Epithelial cell of esophagus (primary cell): ENCODE data around the gene ACOT13.
"Not testable (repeated sequence)": the region's sequence is repeated elsewhere in the genome, so short reads cannot be mapped to it uniquely, and the experiment has no call there.

Source experiments
- DNase-seq: peaks from one replicate; pipeline ENCODE4 v3.0.0; 2010; ENCODE audit warnings: low read depth
- H3K4me3 ChIP-seq: 2 replicates; pipeline ENCODE4 v1.5.1; 2011; ENCODE audit warnings: mild to moderate bottlenecking, low read length, control low read depth
- TF ChIP-seq, protein P1 (sequence below): IDR thresholded peaks from 2 replicates; pipeline ENCODE4 v1.5.1; 2011; ENCODE audit warnings: low read depth, mild to moderate bottlenecking, low read length, control low read depth, inconsistent platforms; ENCODE audit not compliant: insufficient read depth; ENCODE audit errors: missing control alignments

ACOT13 gene

DNA sequence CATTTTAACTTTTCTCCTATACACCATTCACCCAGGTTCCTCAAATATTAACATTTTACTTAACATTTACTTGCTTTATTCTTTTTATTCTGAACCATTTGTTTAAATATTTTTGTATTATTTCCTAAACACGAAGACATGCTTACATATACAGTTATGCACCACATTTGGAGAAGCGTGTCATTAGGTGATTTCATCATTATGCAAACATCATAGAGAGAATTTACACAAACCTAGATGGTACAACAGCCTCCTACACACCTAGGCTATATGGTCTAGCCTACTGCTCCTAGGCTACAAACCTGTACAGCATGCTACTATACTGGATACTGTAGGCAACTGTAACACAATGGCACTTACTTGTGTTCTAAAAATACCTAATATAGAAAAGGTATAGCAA is 6.8 kb upstream of the ACOT13 start:
- TF ChIP-seq, protein P1, sequence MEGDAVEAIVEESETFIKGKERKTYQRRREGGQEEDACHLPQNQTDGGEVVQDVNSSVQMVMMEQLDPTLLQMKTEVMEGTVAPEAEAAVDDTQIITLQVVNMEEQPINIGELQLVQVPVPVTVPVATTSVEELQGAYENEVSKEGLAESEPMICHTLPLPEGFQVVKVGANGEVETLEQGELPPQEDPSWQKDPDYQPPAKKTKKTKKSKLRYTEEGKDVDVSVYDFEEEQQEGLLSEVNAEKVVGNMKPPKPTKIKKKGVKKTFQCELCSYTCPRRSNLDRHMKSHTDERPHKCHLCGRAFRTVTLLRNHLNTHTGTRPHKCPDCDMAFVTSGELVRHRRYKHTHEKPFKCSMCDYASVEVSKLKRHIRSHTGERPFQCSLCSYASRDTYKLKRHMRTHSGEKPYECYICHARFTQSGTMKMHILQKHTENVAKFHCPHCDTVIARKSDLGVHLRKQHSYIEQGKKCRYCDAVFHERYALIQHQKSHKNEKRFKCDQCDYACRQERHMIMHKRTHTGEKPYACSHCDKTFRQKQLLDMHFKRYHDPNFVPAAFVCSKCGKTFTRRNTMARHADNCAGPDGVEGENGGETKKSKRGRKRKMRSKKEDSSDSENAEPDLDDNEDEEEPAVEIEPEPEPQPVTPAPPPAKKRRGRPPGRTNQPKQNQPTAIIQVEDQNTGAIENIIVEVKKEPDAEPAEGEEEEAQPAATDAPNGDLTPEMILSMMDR = no peak
- peak; percentile 42 for DNase-seq
- no peak overlapping the region for H3K4me3 ChIP-seq

DNA sequence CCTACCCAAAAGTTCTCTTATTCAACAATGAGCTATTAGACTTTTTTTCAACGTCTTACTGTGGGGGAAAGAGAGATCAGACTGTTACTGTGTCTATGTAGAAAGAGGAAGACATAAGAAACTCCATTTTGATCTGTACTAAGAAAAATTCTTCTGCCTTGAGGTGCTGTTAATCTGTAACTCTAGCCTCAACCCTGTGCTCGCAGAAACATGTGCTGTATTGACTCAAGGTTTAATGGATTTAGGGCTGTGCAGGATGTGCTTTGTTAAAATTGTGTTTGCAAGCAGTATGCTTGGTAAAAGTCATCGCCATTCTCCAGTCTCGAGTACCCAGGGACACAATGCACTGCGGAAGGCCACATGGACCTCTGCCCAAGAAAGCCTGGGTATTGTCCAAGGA is 5.1 kb upstream of the ACOT13 start:
- H3K4me3 ChIP-seq, DNase-seq: not testable (repeated sequence)

DNA sequence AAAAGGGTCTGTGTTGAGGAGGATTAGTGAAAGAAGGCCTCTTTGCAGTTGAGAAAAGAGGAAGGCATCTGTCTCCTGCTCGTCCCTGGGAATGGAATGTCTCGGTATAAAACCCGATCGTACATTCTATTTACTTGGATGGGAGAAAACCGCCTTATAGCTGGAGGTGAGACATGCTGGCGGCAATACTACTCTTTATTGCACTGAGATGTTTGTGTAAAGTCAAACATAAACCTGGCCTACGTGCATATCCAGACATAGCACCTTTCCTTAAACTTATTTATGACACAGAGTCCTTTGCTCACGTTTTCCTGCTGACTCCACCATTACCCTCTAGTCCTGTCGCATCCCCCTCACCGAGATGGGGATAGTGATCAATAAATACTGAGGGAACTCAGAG is 4.6 kb upstream of the ACOT13 start:
- TF ChIP-seq, protein P1 = no peak
- DNase-seq = no peak

DNA sequence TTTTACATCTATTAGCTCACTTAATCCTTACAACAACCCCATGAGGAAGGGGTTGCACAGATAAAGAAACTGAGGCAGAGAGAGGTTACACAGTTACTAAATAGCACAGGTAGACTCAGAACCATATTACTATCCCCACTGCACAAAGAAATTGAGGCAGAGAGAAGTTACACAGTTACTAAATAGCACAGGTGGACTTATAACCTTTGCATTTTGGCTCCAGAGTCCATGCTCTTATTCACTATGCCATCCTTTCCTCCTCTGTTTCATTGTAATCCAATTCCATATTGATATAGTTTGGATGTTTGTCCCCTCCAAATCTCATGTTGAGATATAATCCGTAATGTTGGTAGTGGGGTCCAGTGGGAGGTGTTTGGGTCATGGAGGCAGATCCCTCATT is 3.7 kb upstream of the ACOT13 start:
- no peak for DNase-seq
- H3K4me3 ChIP-seq = no peak overlapping the region
- TF ChIP-seq, protein P1 = no peak

More for the DNA sequence above, 4.6 kb upstream of the ACOT13 start:
- H3K4me3 ChIP-seq = no peak overlapping the region

DNA sequence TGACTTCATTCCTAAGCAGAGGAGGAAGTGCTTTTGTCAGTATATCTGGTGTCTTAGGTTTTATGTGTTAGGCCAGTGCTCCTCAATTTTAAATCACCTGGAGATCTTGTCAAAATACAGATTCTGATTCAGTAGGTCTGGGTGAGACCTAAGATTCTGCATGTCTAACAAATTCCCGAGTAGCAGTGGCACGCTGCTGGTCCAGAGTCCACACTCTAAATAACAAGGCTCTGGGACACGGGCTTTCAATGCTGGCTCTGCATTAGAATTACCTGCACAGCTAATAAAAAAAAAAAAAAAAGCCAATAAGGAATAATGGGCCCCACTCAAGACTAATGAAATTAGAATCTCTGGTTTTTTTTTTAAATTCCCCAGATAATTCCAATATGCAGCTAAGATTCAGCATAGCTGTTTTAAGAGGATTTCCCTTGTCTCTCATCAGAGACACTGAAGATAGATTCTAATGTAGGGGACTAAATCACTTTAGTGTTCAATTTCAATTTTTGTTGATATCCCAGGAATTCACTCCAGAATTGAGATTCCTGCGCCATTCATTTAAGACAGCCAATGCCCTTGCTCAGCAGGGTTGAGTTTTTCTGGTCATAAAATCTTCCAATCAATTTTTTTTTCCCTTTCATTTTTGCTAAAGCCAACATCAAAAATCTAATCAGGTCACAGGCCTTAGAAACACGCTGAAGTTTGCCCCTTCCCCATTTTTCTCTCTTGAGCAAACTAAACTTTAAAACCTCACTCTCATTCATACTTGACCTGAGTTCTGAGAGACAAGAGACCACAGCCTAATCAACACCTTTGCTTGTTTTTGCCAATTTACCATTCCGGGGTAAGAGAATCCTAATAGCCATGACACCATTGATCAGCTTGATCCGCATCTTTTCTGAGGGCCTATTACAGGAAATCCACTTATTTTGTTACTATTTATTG is 2.6 kb upstream of the ACOT13 start:
- TF ChIP-seq, protein P1 = no peak
- H3K4me3 ChIP-seq = no peak overlapping the region
- no peak for DNase-seq

DNA sequence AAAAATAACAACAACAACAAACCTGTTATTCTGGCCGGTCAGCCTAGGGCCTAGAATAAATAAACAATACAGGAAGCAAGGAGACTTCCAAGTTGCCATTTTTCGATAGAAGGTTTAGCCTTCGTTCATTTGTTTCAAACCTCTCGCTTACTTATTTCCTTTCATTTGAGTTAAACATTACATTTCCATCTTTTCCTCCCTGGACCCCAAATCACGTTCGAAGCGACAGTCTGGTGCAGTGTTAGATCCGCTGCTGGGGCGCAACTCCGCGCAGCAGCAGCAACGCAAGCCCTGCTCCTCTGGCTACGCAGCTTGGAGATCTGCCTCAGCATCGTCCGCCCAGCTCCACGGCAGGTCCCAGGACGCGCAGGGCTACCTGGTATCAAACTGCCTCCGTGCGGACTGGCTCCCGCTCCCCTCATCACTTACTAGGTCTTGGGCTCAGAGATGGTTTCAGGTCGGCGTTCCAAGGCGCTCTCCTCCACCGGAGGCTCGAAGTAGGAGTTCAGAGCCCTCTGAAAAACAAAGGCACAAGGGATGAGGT is 708 bp upstream of the ACOT13 start:
- DNase-seq = peak; percentile 54
- TF ChIP-seq, protein P1 = no peak
- peak overlapping the region; percentile 98 for H3K4me3 ChIP-seq

DNA sequence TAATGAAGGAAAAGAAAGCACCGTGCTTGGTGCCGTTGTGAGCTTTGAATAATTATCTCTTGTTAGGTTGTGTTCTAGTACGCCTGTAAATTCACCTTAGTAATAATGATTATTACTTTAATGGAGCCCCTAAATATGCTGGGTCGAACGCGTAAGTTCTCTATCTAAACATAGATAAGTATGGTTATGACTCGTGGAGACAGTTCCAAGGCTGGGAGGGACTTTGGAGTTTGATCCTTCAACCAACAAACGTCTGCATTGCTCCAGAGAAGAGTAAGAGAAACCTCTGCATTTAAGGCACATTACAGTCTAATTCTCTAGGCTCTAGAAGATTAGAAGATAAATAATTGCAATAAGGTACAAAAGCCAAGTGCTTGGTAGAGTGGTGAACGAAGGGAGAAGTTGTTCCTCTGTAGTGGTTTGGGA is 514 bp downstream of the ACOT13 start:
- peak overlapping the region; percentile 98 for H3K4me3 ChIP-seq
- no peak for DNase-seq
- TF ChIP-seq, protein P1 = no peak

DNA sequence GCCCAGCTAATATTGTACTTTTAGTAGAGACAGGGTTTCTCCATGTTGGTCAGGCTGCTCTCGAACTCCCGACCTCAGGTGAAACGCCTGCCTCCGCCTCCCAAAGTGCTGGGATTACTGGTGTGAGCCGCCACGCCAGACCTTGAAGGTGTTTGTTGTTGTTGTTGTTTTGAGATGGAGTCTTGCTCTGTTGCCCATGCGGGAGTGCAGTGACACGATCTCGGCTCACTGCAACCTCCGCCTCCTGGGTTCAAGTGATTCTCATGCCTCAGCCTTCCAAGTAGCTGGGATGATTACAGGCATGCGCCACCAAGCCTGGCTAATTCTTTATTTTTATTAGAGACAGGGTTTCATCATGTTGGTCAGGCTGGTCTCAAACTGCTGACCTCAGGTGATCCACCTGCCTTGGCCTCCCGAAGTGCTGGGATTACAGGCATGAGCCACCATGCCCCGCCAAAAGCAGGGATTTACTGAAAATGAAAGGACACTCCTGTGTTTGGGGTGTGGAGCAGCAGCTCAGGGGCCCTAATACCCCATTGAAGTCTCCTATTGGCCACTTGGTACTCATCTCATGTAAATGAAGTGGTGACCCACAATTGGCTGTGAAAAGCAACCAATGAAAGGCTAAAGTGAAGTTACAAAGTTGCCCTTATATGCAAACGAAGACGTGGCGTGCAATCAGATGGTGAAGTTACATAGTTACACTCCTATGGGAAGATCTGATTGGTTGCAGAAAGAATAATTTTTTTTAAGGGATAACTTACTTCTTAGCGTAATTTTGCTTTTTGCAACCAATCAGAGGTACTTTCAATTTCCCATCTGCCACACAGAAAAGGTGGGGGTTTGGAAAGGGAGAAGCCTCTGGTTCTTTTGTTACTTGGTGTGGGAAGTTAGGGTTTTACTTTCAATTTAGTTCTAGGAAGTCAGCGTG is 1.5 kb downstream of the ACOT13 start:
- not testable (repeated sequence) for DNase-seq
- H3K4me3 ChIP-seq = peak overlapping the region; percentile 98
